ENCODE data around the gene ARL16. TPM values are rescaled to one million over a fixed set of nuclear protein-coding genes. Genes with fewer than 3 reads are reported as not detected.

ARL16 gene
- polyA plus RNA-seq, 3 donors: 26.8 to 44.4 (median 41.1) TPM

DNA sequence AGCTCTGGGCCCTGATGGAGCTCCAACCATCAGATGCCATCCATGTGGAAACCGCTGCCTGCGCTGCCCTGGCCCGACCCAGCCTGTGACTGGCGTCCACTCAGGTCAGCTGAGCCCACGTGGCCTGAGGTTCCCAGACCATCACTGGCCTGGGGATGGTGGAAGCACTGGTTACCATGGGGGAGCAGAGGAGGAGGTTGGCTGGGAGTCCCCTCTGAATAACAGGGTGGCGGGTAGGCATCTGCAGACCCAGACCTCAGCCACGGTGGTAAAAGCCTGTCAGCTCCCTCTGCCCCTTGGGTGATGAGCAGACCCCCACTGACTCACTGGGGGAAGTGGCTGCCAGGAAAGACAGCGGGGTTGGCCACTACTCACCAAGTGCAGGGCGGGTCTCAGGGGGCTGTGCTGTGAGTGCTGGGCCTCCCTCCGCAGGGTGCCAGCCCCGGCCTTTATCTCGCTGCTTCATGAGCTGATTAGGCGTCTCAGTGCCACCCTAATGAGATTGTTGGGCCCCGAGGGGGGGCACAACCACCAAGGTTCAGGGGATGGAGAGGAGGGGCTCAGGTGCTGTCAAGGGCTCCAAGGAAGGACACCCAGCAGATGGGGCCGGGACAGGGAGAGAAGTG is 27.4 kb downstream of the ARL16 start, which contains the start of gene PDE6G:
Gene PDE6G, minus strand, starts transcription at position 425 of the 626 bp plus-strand sequence. CDS start 3,237 bp downstream, outside the sequence.
- 81 to 88% (median 83%) methylated on average over 15 of the region's 15 CpGs for WGBS, 3 donors

DNA sequence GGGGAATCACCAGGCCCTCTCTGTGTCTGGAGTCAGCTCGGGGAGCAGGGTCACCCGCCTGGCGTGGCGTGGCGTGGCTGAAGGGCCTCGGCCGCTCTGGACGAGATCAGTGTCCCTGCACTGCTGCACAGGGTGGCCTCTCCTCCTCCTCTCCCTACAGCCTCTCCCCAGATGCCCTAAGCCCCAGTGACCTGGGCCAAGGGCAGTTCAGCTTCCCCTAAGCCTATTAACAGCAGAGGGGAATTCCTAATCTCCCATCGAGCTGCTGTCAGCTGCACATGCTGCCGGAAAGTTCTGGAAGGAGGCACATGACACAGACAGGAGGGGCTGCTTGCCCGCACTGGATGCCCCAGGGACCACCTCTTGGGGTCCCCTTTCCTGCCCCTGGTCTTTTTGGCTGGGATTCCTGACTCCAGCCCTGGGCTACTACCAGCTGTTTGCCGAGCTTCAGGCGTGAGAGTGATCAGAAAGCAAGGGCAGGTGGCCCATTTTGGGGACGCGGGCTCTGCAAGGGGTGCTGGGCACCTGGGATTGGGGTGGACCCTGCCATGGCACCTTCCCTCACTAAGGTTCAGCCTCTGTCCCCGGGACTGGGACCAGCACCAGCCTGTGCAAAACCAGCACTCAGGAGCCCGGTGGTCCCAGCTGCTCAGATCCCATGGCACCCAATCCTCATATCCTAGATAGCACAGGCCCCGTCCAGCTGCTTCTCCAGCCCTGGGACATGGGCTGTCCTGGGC is 28.0 kb downstream of the ARL16 start:
- no peak overlapping the region for H3K27ac ChIP-seq (ENCODE audit: low read depth, low read length)
- WGBS, 3 donors: 71 to 74% (median 72%) methylated on average over 16 to 18 of the region's 18 CpGs

More for the DNA sequence above, 27.4 kb downstream of the ARL16 start, which contains the start of gene PDE6G:
- no peak within 1 kb of the TSS for H3K27ac ChIP-seq (ENCODE audit: low read depth, low read length)

DNA sequence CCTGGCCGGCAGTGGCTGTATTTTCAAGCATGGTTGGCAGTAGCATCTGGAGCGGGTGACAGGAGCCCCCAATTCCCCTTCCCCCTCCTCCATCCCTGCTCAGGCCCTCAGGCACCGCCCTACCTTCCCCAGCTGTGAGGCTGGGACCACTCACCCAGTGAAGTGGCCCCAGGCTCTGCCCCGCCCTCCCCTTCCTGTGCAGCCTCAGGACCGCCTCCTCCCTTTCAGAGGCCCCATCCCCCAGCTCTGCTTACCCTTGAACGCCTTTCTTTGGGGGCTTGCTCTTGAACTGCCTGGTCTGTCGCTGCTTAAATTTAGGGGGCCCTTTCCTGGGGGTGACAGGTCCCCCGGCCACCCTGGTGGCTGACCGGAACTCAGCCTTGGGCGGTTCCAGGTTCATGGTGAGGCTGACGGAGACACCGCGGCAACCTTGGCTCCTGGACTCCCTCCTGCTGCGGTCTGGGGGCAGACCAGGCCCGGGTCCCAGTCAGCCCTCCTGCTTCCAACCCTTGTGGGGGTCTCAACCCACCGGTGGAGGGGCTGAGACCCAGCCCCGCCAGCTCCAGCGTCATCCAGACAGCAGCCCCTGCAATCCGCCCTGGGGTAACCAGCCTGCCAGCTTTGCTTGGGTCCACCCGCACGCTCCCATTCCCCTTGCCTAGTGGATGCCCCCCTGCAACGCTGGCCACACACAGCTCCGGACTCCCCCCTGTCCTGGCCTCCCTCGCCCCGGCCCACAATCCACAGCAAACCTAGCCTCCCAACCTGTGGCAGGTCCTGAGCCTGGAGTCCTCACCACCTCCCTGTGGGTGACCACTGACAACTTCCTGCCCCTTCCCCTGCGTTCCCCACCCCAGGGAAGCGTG is 30.5 kb downstream of the ARL16 start:
- 25 to 35% (median 27%) methylated on average over 24 to 27 of the region's 27 CpGs for WGBS, 3 donors

DNA sequence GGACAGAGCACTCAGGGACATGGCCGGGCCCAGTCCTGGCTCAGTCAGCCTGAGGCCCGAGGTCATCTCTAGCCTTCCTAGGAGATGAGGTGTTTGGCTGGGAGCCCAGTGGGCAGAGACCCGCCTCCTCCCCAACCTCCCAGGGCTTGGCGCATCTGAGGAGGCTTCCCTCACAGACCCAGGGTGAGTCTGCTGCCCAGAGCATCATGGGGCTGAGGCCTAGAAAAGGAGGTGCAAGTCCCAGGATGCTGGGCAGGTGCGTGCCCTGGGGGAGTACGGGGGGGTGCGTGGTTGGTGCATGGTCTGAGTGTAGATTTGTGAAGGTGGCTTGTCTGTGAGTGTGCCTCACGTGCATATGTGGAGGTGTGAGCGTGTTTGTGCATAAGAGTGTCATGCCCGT is 31.9 kb downstream of the ARL16 start:
- H3K27ac ChIP-seq (ENCODE audit: low read depth, low read length): no peak overlapping the region
- 75 to 76% (median 75%) methylated on average over 9 to 10 of the region's 10 CpGs for WGBS, 3 donors

More for the DNA sequence above, 30.5 kb downstream of the ARL16 start:
- H3K27ac ChIP-seq (ENCODE audit: low read depth, low read length): no peak overlapping the region

DNA sequence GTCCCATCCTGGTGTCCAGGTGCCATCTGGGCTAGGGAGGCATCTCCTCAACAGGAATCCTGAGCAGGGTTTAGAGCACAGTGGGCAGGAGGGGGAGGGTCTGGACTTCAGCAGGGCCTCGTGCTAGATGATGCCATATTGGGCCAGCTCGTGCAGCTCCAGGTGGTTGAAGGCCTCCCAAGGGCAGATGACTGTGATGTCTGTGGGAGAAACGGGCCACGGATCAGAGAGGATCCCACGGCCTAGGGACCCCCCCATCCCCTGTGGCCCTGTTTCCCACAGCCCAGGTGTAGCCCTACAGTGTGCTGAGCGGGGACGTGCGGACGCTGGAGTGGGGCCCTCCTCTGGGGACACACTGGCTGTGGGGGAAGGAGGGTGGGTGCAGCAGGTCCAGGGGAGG is 32.6 kb downstream of the ARL16 start:
- WGBS, 3 donors: 70 to 81% (median 75%) methylated on average over 9 of the region's 9 CpGs
- H3K27ac ChIP-seq (ENCODE audit: low read depth, low read length): no peak overlapping the region

DNA sequence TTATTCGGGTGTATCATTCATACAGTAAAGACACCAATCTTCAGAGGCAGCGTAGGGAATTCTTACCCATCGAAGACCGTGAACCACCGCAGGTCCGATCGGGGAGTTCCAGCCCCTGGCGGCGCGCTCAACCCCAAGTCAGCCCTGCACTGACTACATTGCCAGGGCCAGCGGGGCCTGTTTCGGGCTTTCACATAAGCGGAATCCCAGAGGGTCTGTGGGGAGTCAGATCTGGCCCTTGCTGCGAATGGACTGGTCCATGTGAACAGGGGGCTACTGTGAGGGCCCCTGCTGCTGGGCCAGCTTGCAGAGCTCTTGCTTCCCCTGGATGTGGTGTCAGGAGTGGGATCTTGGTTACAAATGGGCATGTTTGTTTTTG is 34.9 kb downstream of the ARL16 start:
- 53 to 60% (median 59%) methylated on average over 14 of the region's 14 CpGs for WGBS, 3 donors
- no peak overlapping the region for H3K27ac ChIP-seq (ENCODE audit: low read depth, low read length)

DNA sequence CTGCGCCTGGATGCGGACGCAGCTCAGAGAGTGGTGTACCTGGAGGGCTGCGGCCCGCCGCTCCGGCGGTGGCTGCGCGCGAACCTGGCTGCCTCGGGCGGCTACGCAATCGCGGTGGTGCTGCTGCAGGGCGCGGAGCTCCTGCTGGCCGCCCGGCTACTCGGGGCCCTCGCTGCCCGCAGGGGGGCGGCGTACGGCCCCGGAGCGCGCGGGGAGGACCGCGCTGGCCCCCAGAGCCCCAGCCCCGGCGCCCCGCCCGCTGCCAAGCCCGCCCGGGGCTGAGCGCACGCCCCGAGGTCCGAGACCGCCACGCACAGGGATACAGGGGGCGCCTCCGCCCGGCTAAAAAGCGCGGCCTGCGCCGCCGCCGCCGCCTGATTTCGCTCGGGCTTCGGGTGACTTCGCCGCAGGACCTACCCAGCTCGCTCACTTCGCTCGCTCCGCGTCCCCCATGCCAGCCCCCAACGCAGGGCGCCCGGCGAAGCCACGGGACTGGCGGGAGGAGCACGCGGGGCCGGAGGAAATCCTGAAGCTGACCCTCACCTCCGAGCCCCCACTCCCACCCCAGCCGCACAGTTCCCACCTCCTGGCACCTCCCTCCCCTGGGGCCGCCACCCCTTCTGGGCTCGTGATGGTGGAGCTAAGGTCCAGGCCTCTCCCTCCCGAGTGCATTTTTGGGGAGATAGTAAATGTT is 35.4 kb downstream of the ARL16 start:
- no peak overlapping the region for H3K27ac ChIP-seq (ENCODE audit: low read depth, low read length)
- WGBS, 3 donors: 6 to 9% (median 8%) methylated on average over 58 to 77 of the region's 78 CpGs

DNA sequence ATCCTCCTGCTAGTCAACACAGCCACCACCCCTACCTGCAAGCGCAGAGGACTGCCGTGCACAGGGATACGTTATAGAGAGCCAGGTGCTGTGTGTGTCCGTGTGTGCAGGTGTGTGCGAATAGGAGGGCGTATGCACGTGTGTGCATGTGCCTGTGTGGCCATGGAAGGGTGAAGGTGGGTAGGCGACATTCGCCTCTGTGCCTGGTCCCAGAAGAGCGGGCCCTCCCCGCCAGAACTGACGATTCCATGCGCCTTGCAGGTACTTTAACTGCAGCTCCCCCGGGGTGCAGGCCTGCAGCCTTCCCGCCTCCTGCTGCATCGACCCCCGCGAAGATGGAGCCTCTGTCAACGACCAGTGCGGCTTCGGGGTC is 36.0 kb downstream of the ARL16 start:
- no peak overlapping the region for H3K27ac ChIP-seq (ENCODE audit: low read depth, low read length)
- 27 to 41% (median 38%) methylated on average over 21 of the region's 21 CpGs for WGBS, 3 donors

DNA sequence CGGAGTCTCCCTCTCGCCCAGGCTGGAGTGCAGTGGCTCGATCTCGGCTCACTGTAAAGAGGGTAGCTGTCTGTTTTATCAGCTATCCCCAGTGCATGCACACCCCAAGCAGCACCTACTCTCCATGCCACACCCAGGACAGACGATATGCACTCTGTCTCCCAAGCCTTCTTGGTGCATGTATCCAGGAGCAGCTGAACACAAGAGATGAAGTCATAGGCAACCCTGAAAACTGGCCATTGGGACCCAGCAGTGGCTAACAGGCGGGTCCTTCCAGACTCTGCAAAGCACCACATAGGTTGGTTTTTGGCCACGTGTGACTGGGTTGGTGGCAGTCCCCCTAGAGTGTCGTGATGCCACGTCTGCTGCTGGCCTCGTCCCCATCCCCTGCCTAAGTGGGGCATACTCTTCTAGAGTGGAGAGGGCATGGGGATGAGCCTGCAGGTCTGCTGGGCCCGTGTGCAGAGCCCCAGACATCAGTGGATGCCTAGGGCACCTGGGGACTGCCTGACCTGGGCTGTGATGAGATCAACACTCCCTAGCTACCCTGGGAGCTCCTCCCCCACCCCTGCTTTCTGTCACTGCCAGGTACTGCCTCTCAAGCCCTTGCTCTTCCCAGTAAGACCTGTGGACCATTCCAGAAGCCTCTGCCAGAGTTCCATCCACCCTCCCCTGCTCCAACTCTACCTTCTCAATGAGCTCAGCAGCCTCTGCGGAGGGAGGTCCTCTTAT is 36.6 kb downstream of the ARL16 start:
- WGBS, 3 donors: 69 to 71% (median 71%) methylated on average over 12 of the region's 12 CpGs
- H3K27ac ChIP-seq (ENCODE audit: low read depth, low read length): no peak overlapping the region

DNA sequence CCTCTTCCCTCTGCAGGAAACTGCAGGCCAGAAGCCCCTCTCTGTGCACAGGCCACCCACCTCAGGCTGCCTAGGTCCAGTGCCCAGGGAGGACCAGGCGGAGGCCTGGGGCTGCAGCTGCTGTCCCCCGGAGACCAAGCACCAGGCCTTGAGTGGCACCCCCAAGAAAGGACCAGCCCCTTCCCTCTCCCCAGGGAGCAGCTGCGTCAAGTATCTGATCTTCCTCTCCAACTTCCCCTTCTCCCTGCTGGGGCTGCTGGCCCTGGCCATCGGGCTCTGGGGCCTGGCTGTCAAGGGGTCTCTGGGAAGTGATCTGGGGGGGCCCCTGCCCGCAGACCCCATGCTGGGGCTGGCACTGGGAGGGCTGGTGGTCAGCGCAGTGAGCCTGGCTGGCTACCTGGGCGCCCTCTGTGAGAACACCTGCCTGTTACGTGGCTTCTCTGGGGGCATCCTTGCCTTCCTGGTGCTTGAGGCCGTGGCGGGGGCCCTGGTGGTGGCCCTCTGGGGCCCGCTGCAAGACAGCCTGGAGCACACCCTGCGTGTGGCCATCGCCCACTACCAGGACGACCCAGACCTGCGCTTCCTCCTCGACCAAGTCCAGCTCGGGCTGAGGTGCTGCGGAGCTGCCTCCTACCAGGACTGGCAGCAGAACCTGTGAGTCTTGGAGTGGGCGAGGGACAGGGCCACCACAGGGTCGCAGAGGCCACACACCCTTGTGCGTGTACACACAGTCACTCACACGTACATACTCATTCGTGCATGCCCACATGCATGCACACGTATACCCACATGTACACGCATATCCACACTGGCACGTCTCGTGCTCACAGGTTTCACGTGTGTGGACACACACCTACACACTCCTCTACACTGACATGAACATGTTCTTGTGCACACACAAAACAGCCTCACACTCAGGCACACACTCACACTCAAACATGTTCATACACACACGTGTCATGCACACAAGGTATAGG is 38.3 kb downstream of the ARL16 start:
- H3K27ac ChIP-seq (ENCODE audit: low read depth, low read length): no peak overlapping the region
- WGBS, 3 donors: 84 to 88% (median 86%) methylated on average over 27 to 29 of the region's 29 CpGs

DNA sequence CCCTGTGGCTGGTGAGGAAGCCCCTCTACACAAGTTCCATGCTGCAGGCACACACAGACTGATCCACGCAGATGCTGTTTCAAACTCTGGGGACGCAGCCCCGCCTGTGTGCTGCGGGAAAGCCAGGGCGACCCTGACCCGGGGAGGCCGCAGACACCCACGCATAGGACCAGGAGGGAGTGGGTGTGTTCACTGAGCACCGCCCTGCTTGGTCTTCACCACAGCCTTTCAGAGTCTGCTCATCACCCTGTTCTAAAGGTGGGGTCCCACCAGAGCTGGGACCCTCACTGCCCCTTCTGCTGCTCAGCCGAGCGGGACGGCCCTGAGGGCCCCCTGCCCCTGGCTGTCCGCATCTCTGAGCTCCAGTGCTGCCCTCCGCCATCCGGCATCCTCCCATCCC is 39.1 kb downstream of the ARL16 start:
- no peak overlapping the region for H3K27ac ChIP-seq (ENCODE audit: low read depth, low read length)
- 88 to 96% (median 91%) methylated on average over 11 to 15 of the region's 15 CpGs for WGBS, 3 donors

DNA sequence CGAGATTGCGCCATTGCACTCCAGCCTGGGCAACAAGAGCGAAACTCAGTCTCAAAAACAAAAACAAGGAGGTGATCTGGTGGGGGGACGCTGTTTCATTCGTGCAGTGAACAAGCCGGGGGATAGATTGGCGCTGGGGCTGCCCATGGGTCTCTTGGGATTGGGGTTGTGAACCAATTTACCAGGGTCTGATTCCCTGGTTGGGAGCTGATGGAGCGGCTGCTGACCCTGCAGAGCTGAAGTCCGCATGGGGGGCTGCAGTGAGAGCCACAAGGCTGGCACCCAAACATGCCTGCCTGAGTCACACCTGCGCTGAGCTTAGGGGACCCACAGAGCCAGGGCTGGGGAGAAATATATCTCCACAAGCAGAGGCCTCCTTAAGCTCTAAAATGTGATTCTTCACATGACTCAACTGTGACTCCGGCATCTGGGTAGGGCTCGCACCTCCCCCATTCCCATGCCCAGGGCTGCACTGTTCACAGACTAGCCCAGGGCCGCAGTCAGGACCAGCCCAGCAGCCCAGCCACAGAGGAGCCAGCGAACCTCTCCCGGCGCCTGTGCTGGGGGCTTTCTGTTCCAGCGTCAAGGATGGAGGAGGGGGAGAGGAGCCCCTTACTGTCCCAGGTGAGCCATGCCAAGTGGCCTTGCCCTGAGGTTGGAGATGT is 41.6 kb downstream of the ARL16 start:
- 90 to 93% (median 93%) methylated on average over 16 to 17 of the region's 17 CpGs for WGBS, 3 donors

DNA sequence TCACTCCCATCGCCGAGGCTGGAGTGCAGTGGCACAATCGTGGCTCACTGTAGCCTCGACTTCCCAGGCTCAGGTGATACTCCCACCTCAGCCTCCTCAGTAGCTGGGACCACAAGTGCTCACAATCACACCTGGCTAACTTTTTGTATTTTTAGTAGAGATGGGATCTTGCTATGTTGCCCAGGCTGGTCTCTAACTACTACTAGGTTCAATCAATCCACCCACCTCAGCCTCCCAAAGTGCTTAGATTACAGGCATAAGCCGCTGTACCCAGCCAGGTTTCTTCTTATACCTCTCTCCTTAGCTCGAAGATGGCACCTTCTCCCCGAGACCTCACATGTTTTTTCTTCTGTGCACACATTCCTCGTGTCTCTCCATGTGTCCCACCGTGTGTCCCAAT is 43.6 kb downstream of the ARL16 start:
- no peak overlapping the region for H3K27ac ChIP-seq (ENCODE audit: low read depth, low read length)
- 89 to 98% (median 93%) methylated on average over 9 of the region's 9 CpGs for WGBS, 3 donors

More for the DNA sequence above, 41.6 kb downstream of the ARL16 start:
- H3K27ac ChIP-seq (ENCODE audit: low read depth, low read length): no peak overlapping the region

DNA sequence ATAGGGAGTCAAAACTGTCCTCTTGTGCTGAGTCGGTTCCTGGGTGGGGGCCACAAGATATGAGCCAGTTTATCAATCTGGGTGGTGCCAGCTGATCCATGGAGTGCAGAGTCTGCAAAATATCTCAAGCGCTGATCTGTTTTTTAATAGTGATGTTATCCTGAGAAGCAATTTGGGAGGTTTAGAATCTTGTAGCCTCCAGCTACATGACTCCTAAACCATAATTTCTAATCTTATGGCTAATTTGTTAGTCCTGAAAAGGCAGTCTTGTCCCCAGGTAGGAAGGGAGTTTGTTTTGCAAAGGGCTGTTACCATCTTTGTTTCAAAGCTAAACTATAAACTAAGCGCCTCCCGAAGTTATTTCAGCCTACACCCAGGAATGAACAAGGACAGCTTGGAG is 44.9 kb downstream of the ARL16 start:
- 69 to 79% (median 74%) methylated on average over 4 of the region's 4 CpGs for WGBS, 3 donors
- no peak overlapping the region for H3K27ac ChIP-seq (ENCODE audit: low read depth, low read length)

DNA sequence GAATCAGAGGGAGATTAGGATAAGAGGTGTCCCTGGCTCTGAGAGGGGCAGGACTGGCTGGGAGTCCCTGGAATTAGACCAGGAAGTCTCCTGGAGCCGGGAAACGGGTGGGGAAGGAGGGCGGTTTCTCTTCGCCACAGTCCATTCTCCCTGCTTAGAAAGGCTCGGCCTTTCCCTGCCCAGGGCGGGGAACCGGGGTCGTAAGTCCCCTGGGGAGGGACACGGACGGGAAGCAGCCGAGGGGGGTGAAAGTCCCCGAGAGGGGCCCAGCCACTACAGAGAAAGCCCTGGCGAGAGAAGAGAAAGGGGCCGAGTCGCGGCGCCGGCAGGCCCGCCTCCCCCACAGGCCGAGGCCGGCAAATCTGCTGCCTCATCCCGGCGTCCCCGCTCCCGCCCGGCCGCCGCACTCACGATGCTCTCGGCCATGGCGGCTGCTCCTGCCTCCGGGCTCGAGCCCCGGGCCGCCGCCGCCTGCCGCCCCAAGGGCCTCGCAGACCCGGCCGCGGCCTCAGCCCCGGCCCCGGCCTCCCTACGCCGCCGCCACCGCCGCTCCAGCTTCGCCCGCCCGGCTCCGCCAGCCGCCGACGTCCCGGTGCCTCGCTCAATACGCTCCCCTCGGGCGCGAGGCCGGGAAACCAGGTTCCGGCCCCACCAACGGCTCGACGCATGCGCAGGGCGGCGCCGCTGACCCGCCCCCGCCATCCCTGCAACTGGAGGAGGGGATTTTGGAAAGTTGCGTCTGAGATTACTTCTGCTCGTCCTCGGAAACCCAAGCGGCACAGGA is 46.9 kb downstream of the ARL16 start, which contains the start of the genes NPLOC4 and TSPAN10:
Gene NPLOC4, minus strand, starts transcription at position 608 of the 784 bp plus-strand sequence. Its CDS starts 182 bp downstream, at position 426.
Gene TSPAN10, plus strand, starts transcription at position 692 of the 784 bp plus-strand sequence. CDS start 5,217 bp downstream, outside the sequence.
- WGBS, 3 donors: 0% methylated on average over 47 to 77 of the region's 77 CpGs
- peak within 1 kb of the TSS; percentile 5 for H3K27ac ChIP-seq (ENCODE audit: low read depth, low read length)

Data from adipose tissue (tissue), 3 donors.